Glomerular visceral epithelial cell (primary cell): ENCODE data around the gene NLRP1.
A peak's percentile ranks its signal among the peaks of the same experiment; 100 is the strongest.

Experiments
- DNase-seq: peaks from one replicate; pipeline ENCODE4 v3.0.0-alpha.2; 2016; ENCODE audit errors: extremely low spot score

The NLRP1 gene

GRCh38 chr17:5516060-5516792 lies 68.1 kb downstream of the NLRP1 start:
- DNase-seq, result peak; percentile 98

GRCh38 chr17:5514976-5515375 lies 69.3 kb downstream of the NLRP1 start:
- DNase-seq, result no peak

- no peak for DNase-seq
Measured at GRCh38 chr17:5513628-5514027, 70.7 kb downstream of the NLRP1 start.

DNA sequence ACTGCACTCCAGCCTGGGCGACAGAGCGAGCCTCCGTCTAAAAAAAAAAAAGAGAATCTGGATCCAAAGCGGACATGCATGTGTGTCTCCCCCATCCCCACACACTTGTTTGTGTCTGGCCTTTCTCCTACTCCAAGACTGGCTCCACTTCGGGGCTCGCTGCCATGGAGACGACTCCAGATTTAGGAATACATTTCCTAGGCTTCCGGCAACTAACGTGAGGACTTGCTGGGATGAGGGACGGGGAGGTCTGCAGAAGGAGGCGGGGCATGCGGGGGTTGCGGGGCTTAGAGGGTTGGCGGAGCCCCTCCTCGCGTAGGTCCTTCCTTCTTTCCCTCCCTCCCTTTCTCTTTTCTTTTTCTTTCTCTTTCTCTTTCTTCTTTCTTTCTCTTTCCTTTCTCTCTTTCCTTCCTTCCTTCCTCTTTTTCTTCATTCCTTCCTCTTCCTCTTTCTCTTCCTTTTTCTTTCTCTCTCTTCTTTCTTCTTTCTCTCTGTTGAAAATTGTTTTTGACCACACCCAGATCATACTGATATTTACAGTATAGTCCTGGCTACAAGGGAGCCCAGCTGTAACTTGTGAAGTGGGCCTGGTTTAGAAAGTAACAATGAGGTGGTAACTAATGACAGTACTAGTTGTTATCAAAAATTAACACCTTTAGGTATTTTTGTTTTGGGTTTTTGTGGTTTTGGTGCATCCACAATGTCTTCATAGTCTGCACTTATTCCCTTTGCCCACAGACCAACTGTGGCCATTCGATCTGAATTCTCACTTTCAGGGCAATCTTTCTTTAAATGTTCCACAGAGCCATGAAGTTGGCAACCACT lies 72.7 kb downstream of the NLRP1 start:
- DNase-seq, result no peak

DNA sequence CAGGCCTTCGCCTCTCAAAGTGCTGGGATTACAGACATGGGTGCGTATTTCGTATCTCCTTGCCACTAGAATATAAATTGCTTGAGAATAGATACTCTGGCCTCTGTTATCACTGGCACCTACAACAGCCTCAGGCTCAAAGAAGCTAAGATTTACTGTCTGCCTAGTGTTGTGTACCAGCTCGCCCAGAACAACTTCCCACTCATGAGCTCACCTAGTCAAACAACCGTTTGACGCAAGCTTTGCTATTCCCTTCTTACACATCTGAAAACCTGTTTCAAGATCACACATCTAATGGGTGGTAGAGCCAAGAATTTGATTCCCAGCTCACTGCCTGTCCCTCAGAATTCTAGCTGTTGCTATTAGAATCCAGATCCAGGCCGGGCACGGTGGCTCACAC lies 73.5 kb downstream of the NLRP1 start:
- DNase-seq, result no peak

GRCh38 chr17:5509482-5509881 lies 74.8 kb downstream of the NLRP1 start:
- no peak for DNase-seq

GRCh38 chr17:5508810-5509209 lies 75.5 kb downstream of the NLRP1 start:
- peak; percentile 28 for DNase-seq

GRCh38 chr17:5506307-5506706 lies 78.0 kb downstream of the NLRP1 start:
- no peak for DNase-seq

DNA sequence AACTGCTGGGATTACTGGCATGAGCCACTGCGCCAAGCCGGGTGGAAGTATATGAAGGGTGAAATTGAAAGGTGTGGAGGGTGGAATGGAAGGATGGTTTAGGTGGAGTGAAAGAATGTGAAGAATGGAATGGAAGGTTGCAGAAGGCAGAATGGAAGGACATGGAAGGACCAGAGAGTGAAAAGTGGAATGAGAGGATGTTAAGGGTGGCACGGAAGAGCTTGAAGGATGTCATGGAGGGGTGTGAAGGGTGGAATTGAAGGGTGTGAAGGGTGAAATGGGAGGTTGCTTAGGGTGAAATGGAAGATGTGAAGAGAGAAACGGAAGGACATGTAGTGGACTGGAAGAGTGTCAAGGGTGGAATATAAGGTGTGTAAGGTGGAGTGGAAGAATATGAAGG lies 81.8 kb downstream of the NLRP1 start:
- no peak for DNase-seq

GRCh38 chr17:5501685-5502084 lies 82.6 kb downstream of the NLRP1 start:
- DNase-seq, result no peak

GRCh38 chr17:5500589-5501391 lies 83.5 kb downstream of the NLRP1 start:
- DNase-seq, result peak; percentile 72

- no peak for DNase-seq
Measured at GRCh38 chr17:5500247-5500588, 84.1 kb downstream of the NLRP1 start.

DNA sequence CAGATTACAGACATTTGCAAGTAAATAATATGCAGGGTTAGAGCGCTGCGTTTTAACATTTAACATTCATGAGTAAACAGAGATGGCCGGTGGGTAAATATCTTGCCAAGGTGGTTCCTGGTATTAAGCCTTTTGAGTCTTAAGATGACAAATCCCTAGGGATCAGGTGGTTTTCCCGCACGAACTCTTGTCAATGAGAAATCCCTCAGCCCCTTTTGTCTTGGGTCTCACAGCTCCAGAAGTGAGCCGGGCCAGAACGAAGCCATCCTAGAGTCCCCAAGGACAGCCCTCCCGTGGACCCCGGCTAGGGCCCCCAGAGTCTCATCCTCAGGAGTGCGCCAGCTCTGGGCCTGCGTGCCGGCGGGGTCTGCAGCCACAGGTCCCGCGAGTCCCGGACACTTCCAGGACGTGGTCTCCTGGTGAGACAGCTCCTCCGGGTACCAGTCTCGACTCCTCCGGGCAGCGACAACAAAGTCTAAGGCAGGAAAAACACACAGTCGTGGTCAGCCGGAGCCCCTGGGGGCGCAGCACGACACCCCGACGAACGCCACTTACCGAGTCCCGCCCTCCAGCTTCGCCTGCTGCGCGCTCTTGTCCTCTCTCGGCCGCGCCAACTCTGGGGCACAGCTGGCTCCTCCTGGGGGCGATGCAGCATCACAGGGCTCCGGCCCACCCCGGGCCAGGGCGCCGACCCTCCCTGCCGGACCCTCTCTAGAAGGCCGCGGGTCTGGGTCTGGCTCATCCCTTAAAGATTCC lies 84.7 kb downstream of the NLRP1 start:
- DNase-seq, result no peak

DNA sequence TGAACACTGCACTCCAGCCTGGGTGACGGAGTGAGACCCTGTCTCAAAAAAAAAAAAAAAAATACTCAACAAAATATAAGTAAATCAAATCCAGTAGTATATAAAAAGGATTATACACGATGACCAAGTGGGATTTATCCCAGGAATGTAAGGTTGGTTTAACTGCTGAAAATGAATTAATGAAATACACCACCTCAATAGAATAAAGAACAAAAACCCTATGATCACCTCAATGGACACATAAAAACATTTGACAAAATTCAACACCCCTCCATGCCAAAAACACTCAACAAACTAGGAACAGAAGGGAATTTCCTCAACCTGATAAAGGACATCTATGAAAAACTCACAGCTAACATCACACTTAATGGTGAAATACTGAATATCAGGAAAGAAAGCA lies 91.3 kb downstream of the NLRP1 start:
- DNase-seq, result no peak

DNA sequence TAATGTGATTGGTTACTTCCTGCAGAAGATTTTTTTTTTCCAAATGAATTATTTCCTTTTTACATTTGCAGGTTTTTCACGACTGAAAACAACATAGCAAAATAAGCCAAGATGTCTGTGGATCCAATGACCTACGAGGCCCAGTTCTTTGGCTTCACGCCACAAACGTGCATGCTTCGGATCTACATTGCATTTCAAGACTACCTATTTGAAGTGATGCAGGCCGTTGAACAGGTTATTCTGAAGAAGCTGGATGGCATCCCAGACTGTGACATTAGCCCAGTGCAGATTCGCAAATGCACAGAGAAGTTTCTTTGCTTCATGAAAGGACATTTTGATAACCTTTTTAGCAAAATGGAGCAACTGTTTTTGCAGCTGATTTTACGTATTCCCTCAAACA lies 95.6 kb downstream of the NLRP1 start:
- DNase-seq, result no peak

GRCh38 chr17:5486206-5487124 lies 97.8 kb downstream of the NLRP1 start, which contains the start of gene MIS12:
Gene MIS12 (plus strand): TSS chr17:5486566. CDS start chr17:5488863, 2,297 bp downstream.
- peak; percentile 100 for DNase-seq

DNA sequence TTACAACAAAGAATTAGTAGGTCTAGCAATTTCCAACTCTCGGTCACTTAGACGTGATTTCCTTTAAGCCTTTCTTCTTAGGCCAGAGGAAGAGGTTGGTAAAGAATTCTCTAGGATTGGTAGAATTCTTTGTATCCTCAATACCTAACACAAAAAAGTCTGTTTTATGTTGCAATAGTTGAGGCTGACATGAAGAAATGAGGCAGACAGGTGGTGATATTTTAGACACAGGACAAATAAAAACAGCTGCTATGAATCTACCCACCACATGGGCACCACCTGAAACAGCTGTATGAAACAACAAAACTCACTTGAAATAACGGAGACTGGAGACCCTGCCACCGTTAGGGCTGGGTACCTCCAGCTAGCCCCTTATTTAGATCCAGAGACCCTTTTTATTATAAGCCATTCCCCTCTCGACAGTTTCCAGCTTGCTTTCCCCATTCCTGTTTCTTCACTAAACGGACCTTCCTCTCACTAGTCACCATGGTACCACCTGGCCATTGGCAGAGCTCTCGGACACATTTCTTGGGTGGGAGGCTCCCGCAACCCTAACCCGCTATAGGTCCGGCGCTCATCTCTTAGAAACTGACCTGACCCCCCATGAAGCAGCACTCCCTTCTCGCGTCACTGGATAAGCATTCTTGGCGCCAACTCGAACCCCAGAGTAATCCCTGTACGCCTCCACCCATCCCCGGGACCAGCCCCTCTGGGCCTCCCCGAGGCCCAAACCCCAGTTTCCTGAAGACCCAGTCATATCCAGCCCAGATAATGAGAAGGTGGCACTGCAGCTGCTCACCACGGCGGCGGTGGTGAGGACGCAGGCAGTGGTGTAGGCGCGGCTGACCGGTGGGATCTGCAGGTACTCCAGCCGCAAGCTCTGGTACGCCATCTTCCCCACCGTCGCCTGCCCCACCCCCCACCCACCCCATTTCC lies 98.8 kb downstream of the NLRP1 start, which contains the start of gene DERL2:
DERL2 (minus strand) TSS at position 909 of the 936 bp plus-strand sequence; CDS start at position 892, 17 bp downstream.
- DNase-seq, result peak; percentile 68

- no peak for DNase-seq
Measured at GRCh38 chr17:5481451-5481850, 102.9 kb downstream of the NLRP1 start.

- no peak for DNase-seq
Measured at GRCh38 chr17:5480962-5481361, 103.3 kb downstream of the NLRP1 start.
